KMS-11 (cell line): ENCODE data around the gene ACSBG1.

Source experiments
- H2AFZ ChIP-seq: fragments of 200-600 bp; sonication (generic); 2 replicates; pipeline ENCODE4 v1.6.1; 2016; ENCODE audit warnings: antibody characterized with exemption, mixed run types, low read depth
- H3K27ac ChIP-seq: fragments of 200-600 bp; sonication (generic); 2 replicates; pipeline ENCODE4 v1.6.1; 2016; ENCODE audit warnings: mild to moderate bottlenecking, mixed run types
- H3K27me3 ChIP-seq: fragments of 200-600 bp; sonication (generic); 2 replicates; pipeline ENCODE4 v1.6.1; 2017; ENCODE audit warnings: mild to moderate bottlenecking, low read depth, mixed run types, moderate library complexity; ENCODE audit not compliant: insufficient read depth
- H3K36me3 ChIP-seq: fragments of 200-600 bp; sonication (generic); 2 replicates; pipeline ENCODE4 v1.6.1; 2017; ENCODE audit warnings: mild to moderate bottlenecking, mixed run types; ENCODE audit not compliant: insufficient read depth
- H3K4me1 ChIP-seq: fragments of 200-600 bp; sonication (generic); 2 replicates; pipeline ENCODE4 v1.6.1; 2016; ENCODE audit warnings: mild to moderate bottlenecking, low read depth, mixed run types; ENCODE audit not compliant: poor library complexity, severe bottlenecking
- H3K4me2 ChIP-seq: fragments of 200-600 bp; sonication (generic); 2 replicates; pipeline ENCODE4 v1.7.0; 2016; ENCODE audit warnings: mild to moderate bottlenecking, mixed run types
- H3K4me3 ChIP-seq: fragments of 200-600 bp; sonication (generic); IDR thresholded peaks from 2 replicates; pipeline ENCODE4 v1.6.1; 2017; ENCODE audit warnings: low read depth, low read length, mixed read lengths; ENCODE audit not compliant: insufficient read depth
- H3K79me2 ChIP-seq: fragments of 200-600 bp; sonication (generic); 2 replicates; pipeline ENCODE4 v1.6.1; 2016; ENCODE audit warnings: low read depth, mixed run types; ENCODE audit not compliant: insufficient read depth
- H3K9ac ChIP-seq: fragments of 200-600 bp; sonication (generic); 2 replicates; pipeline ENCODE4 v1.6.1; 2016; ENCODE audit warnings: mild to moderate bottlenecking, mixed run types
- H4K20me1 ChIP-seq: fragments of 200-600 bp; sonication (generic); 2 replicates; pipeline ENCODE4 v1.6.1; 2016; ENCODE audit warnings: mild to moderate bottlenecking, mixed run types; ENCODE audit not compliant: insufficient read depth
- TF ChIP-seq, protein P1 (sequence below): fragments of 200-600 bp; sonication (generic); conservative IDR thresholded peaks from 2 replicates; pipeline ENCODE4 v1.6.1; 2017; ENCODE audit warnings: low read depth, mild to moderate bottlenecking, antibody characterized with exemption, low read length, moderate library complexity, mixed read lengths

ACSBG1 gene, protein sequence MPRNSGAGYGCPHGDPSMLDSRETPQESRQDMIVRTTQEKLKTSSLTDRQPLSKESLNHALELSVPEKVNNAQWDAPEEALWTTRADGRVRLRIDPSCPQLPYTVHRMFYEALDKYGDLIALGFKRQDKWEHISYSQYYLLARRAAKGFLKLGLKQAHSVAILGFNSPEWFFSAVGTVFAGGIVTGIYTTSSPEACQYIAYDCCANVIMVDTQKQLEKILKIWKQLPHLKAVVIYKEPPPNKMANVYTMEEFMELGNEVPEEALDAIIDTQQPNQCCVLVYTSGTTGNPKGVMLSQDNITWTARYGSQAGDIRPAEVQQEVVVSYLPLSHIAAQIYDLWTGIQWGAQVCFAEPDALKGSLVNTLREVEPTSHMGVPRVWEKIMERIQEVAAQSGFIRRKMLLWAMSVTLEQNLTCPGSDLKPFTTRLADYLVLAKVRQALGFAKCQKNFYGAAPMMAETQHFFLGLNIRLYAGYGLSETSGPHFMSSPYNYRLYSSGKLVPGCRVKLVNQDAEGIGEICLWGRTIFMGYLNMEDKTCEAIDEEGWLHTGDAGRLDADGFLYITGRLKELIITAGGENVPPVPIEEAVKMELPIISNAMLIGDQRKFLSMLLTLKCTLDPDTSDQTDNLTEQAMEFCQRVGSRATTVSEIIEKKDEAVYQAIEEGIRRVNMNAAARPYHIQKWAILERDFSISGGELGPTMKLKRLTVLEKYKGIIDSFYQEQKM

DNA sequence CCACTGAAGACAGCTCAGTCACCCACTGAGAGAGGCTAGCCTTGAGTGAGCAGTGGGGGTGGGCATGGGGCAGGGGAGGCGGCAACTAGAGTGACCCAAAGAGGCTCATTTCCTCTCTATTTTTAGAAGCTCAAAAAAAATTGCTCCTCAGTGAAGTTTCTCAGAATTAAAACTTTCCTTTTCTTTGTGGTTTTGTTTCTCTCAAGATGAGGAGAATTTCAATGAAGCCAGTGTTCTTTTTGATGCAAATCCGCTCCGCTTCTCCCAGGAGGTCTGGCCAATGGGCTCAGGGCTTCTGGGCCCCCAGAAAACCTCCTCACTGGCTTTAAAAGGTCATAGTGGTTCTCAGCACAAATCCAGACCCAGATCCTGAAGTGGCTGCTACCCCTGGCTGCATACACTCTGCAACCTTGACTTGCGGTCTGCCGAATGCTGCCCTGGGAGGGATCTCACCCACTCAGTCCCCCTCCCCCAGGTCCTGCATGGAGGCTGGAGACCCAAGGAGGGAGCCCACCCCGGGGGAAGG lies at the start of gene ACSBG1:
Gene ACSBG1, minus strand, starts transcription at position 51 of the 526 bp plus-strand sequence. CDS start 64 bp downstream, outside the sequence.
- Histone ChIP-seq H3K36me3 (no peaks in the 10 kb centered on the region), H3K27me3 (peaks cover 3% of the 10 kb centered on the region; the same call in 1 of the 2 replicates), H2AFZ (no peak within 1 kb of the TSS), H3K4me2 (no peak within 1 kb of the TSS), H3K9ac (no peak within 1 kb of the TSS), H3K4me1 (no peaks in the 10 kb centered on the region), H3K79me2 (no peaks in the 10 kb centered on the region), H3K27ac (no peak within 1 kb of the TSS), H4K20me1 (no peaks in the 10 kb centered on the region), H3K4me3 (no peak within 1 kb of the TSS)
- TF ChIP-seq, protein P1, sequence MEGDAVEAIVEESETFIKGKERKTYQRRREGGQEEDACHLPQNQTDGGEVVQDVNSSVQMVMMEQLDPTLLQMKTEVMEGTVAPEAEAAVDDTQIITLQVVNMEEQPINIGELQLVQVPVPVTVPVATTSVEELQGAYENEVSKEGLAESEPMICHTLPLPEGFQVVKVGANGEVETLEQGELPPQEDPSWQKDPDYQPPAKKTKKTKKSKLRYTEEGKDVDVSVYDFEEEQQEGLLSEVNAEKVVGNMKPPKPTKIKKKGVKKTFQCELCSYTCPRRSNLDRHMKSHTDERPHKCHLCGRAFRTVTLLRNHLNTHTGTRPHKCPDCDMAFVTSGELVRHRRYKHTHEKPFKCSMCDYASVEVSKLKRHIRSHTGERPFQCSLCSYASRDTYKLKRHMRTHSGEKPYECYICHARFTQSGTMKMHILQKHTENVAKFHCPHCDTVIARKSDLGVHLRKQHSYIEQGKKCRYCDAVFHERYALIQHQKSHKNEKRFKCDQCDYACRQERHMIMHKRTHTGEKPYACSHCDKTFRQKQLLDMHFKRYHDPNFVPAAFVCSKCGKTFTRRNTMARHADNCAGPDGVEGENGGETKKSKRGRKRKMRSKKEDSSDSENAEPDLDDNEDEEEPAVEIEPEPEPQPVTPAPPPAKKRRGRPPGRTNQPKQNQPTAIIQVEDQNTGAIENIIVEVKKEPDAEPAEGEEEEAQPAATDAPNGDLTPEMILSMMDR: no peak

DNA sequence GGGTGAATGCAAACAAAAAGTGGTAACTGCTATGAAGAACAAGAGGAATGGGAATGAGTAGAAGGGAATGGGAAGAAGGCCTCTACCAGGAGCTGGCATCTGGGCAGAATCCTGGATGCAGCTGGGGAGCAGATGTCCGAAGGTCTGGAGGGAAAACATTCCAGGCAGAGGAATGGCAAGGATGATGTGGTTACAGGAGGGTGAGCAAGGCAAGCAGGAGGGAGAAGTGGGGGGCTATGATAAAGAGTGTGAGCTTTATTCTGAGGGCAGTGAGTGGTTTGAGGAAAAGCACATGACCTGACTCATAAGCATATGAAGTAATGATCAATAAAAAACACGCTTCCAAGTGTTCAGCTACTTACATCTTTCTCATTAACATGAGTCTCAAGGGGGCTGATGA lies 48.0 kb upstream of the ACSBG1 start:
- H3K36me3 ChIP-seq: no peaks in the 10 kb centered on the region
- no peak overlapping the region for H3K27ac ChIP-seq
- no peak overlapping the region for H2AFZ ChIP-seq
- H3K4me3 ChIP-seq: no peak overlapping the region
- peaks cover 5% of the 10 kb centered on the region for H3K4me1 ChIP-seq
- no peak overlapping the region for H3K4me2 ChIP-seq
- TF ChIP-seq, protein P1: no peak
- no peak overlapping the region for H3K9ac ChIP-seq
- no peaks in the 10 kb centered on the region for H3K27me3 ChIP-seq
- no peaks in the 10 kb centered on the region for H4K20me1 ChIP-seq
- no peaks in the 10 kb centered on the region for H3K79me2 ChIP-seq

DNA sequence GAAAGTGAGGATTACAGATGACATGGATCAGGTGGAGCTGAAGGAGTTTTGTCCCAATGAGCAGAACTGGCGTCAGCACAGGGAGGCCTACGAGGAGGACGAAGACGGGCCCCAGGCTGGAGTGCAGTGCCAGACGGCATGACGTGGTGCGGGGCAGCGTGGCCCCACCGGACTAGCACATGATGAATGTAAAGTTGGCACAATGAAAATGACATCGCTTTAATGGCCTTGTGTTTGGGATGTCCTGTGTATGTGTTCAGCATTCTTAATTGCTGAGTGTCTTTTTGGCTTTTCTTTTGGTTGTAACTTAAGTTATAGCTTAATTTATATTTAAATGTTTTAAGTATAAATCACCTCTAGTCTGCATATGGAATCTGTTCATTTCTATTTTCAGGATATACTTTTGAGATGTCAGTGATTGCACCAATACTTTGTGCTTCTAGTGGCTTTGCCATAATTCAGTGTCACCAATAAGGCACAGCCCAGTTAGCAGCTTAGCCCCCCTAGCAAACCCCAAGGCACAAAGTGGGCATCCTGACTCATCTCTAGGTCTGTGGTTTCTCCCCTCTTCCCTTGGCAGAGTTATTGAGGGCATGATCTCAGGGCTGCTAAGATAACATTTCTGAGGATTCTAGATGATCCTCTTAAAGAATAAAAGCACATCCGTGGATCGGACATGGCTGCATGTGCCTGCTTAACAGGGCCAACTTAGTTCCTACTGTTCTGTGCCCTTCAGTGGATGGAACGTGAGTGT lies 46.1 kb upstream of the ACSBG1 start:
- Histone ChIP-seq H3K27me3 (no peaks in the 10 kb centered on the region), H4K20me1 (no peaks in the 10 kb centered on the region), H3K27ac (no peak overlapping the region), H3K4me3 (no peak overlapping the region), H3K4me2 (no peak overlapping the region), H3K36me3 (no peaks in the 10 kb centered on the region), H3K9ac (no peak overlapping the region), H3K79me2 (no peaks in the 10 kb centered on the region), H3K4me1 (no peaks in the 10 kb centered on the region), H2AFZ (no peak overlapping the region)
- TF ChIP-seq, protein P1: no peak
